ENCODE results near the gene KCNT2. TPM values are rescaled to one million over a fixed set of nuclear protein-coding genes. Genes with fewer than 3 reads are reported as not detected.

The KCNT2 gene
- polyA plus RNA-seq, 4 donors, result 0.27 to 1.2 (median 0.61) TPM; not detected in 1

DNA sequence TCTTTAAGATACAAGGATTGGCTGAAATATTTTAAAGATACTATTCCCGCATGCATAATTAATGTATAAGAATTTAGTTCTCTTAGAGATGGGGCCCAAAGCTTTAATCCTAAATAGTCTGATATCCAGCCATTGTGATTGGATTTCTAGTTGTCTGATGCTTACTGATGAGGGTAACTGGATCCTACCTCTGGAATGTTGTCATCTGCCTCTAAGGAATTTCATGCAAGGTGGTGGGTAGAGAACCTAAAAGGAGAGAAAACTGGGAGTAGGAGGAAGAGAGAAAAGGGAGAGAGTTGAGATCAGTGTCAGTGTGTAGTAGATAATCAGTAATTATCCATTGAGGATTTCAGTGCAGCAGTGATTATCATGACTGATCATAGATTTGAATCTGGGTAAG is 295.5 kb downstream of the KCNT2 start:
- Histone ChIP-seq H3K4me3 (ENCODE audit: low read depth in 1 of 3, low read length in 3 of 3) (no peak overlapping the region), H3K9me3 (ENCODE audit: control insufficient read depth in 2 of 2, insufficient read depth in 1 of 2, low read depth in 1 of 2, low read length in 1 of 2) (no peaks in the 10 kb centered on the region), H3K27me3 (ENCODE audit: control insufficient read depth in 3 of 3, insufficient read depth in 3 of 3, low read length in 3 of 3) (no peaks in the 10 kb centered on the region), H3K36me3 (ENCODE audit: control insufficient read depth in 3 of 3, insufficient read depth in 2 of 3, low read depth in 1 of 3, low read length in 3 of 3) (no peaks in the 10 kb centered on the region), H3K27ac (ENCODE audit: low read depth in 1 of 3, low read length in 2 of 3) (no peak overlapping the region), H3K4me1 (ENCODE audit: control insufficient read depth in 3 of 3, insufficient read depth in 2 of 3, low read depth in 1 of 3, low read length in 2 of 3) (no peaks in the 10 kb centered on the region)
- DNase-seq (no peak), FAIRE-seq (no peak)
- WGBS, 3 donors, result 93 to 97% (median 96%) methylated on average over 1 of the region's 1 CpG

GRCh38 chr1:196309386-196309785 is 298.9 kb downstream of the KCNT2 start:
- no peak for FAIRE-seq
- peak in 1 of 2 donors; percentile 29 for DNase-seq

GRCh38 chr1:196308176-196308575 is 300.1 kb downstream of the KCNT2 start:
- FAIRE-seq, result no peak
- no peak overlapping the region for H3K4me3 ChIP-seq (ENCODE audit: low read depth in 1 of 3, low read length in 3 of 3)
- no peaks in the 10 kb centered on the region for H3K27me3 ChIP-seq (ENCODE audit: control insufficient read depth in 3 of 3, insufficient read depth in 3 of 3, low read length in 3 of 3)
- no peak for DNase-seq
- H3K4me1 ChIP-seq (ENCODE audit: control insufficient read depth in 3 of 3, insufficient read depth in 2 of 3, low read depth in 1 of 3, low read length in 2 of 3), result no peaks in the 10 kb centered on the region
- 68 to 89% (median 84%) methylated on average over 1 of the region's 1 CpG for WGBS, 3 donors
- no peak overlapping the region for H3K27ac ChIP-seq (ENCODE audit: low read depth in 1 of 3, low read length in 2 of 3)
- no peaks in the 10 kb centered on the region for H3K9me3 ChIP-seq (ENCODE audit: control insufficient read depth in 2 of 2, insufficient read depth in 1 of 2, low read depth in 1 of 2, low read length in 1 of 2)
- no peaks in the 10 kb centered on the region for H3K36me3 ChIP-seq (ENCODE audit: control insufficient read depth in 3 of 3, insufficient read depth in 2 of 3, low read depth in 1 of 3, low read length in 3 of 3)

More at GRCh38 chr1:196309386-196309785, 298.9 kb downstream of the KCNT2 start:
- Histone ChIP-seq H3K36me3 (ENCODE audit: control insufficient read depth in 3 of 3, insufficient read depth in 2 of 3, low read depth in 1 of 3, low read length in 3 of 3) (no peaks in the 10 kb centered on the region), H3K9me3 (ENCODE audit: control insufficient read depth in 2 of 2, insufficient read depth in 1 of 2, low read depth in 1 of 2, low read length in 1 of 2) (no peaks in the 10 kb centered on the region), H3K4me1 (ENCODE audit: control insufficient read depth in 3 of 3, insufficient read depth in 2 of 3, low read depth in 1 of 3, low read length in 2 of 3) (no peaks in the 10 kb centered on the region), H3K27ac (ENCODE audit: low read depth in 1 of 3, low read length in 2 of 3) (no peak overlapping the region), H3K27me3 (ENCODE audit: control insufficient read depth in 3 of 3, insufficient read depth in 3 of 3, low read length in 3 of 3) (no peaks in the 10 kb centered on the region), H3K4me3 (ENCODE audit: low read depth in 1 of 3, low read length in 3 of 3) (no peak overlapping the region)
- 39 to 43% (median 43%) methylated on average over 1 of the region's 1 CpG for WGBS, 3 donors

DNA sequence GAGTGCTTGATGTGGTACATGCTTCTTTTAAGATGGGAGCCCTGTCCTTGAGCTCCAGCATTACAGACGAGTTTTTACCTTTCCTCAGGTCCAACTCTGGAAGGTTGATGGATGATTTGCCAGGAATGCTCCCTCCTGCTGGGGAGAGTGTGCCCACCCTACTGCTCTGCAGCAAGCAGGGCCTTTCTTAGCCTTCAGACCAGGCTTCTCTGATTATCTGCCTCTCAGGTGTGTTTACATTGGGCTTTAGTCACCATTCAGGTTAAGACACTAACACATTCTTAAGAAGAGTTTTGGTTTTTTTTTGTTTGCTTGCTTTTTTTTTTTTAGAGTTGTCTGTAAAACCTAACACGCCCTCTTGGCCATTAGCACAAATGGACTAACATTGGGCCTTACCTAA is 301.8 kb downstream of the KCNT2 start:
- no peak for DNase-seq
- no peak overlapping the region for H3K27ac ChIP-seq (ENCODE audit: low read depth in 1 of 3, low read length in 2 of 3)
- no peak for FAIRE-seq
- H3K27me3 ChIP-seq (ENCODE audit: control insufficient read depth in 3 of 3, insufficient read depth in 3 of 3, low read length in 3 of 3), result no peaks in the 10 kb centered on the region
- no peaks in the 10 kb centered on the region for H3K36me3 ChIP-seq (ENCODE audit: control insufficient read depth in 3 of 3, insufficient read depth in 2 of 3, low read depth in 1 of 3, low read length in 3 of 3)
- no peaks in the 10 kb centered on the region for H3K9me3 ChIP-seq (ENCODE audit: control insufficient read depth in 2 of 2, insufficient read depth in 1 of 2, low read depth in 1 of 2, low read length in 1 of 2)
- H3K4me1 ChIP-seq (ENCODE audit: control insufficient read depth in 3 of 3, insufficient read depth in 2 of 3, low read depth in 1 of 3, low read length in 2 of 3), result no peaks in the 10 kb centered on the region
- H3K4me3 ChIP-seq (ENCODE audit: low read depth in 1 of 3, low read length in 3 of 3), result no peak overlapping the region
- WGBS, 3 donors, result 44 to 56% (median 49%) methylated on average over 2 of the region's 2 CpGs

- no peaks in the 10 kb centered on the region for H3K4me1 ChIP-seq (ENCODE audit: control insufficient read depth in 3 of 3, insufficient read depth in 2 of 3, low read depth in 1 of 3, low read length in 2 of 3)
Measured at GRCh38 chr1:196305216-196305615, 303.0 kb downstream of the KCNT2 start.

DNA sequence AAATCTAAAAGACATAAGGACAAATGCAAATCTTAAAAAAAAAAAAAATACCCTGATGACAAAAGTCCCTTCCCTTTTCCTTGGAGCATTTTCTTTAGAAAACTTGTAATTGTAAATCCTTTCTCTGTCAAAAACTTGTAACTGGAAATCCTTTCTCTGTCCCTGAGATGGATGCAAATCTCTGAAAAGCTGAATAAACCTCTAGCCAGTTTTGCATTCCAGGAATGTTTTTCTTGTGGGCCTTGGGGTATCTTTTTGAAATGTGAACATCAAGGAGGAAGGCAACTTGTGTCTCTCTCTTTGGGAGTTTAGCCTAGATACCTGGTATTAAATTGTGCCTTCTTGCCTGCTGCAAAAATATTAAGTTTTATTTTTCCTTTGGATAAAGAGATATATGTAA is 305.3 kb downstream of the KCNT2 start:
- Histone ChIP-seq H3K27ac (ENCODE audit: low read depth in 1 of 3, low read length in 2 of 3) (no peak overlapping the region), H3K27me3 (ENCODE audit: control insufficient read depth in 3 of 3, insufficient read depth in 3 of 3, low read length in 3 of 3) (no peaks in the 10 kb centered on the region), H3K9me3 (ENCODE audit: control insufficient read depth in 2 of 2, insufficient read depth in 1 of 2, low read depth in 1 of 2, low read length in 1 of 2) (no peaks in the 10 kb centered on the region), H3K4me3 (ENCODE audit: low read depth in 1 of 3, low read length in 3 of 3) (no peak overlapping the region), H3K4me1 (ENCODE audit: control insufficient read depth in 3 of 3, insufficient read depth in 2 of 3, low read depth in 1 of 3, low read length in 2 of 3) (no peaks in the 10 kb centered on the region), H3K36me3 (ENCODE audit: control insufficient read depth in 3 of 3, insufficient read depth in 2 of 3, low read depth in 1 of 3, low read length in 3 of 3) (no peaks in the 10 kb centered on the region)
- DNase-seq (no peak), FAIRE-seq (no peak)

More at GRCh38 chr1:196305216-196305615, 303.0 kb downstream of the KCNT2 start:
- FAIRE-seq (no peak), DNase-seq (no peak)
- 88 to 89% (median 89%) methylated on average over 2 of the region's 2 CpGs for WGBS, 3 donors
- no peaks in the 10 kb centered on the region for H3K36me3 ChIP-seq (ENCODE audit: control insufficient read depth in 3 of 3, insufficient read depth in 2 of 3, low read depth in 1 of 3, low read length in 3 of 3)
- no peak overlapping the region for H3K27ac ChIP-seq (ENCODE audit: low read depth in 1 of 3, low read length in 2 of 3)
- H3K27me3 ChIP-seq (ENCODE audit: control insufficient read depth in 3 of 3, insufficient read depth in 3 of 3, low read length in 3 of 3), result no peaks in the 10 kb centered on the region
- H3K9me3 ChIP-seq (ENCODE audit: control insufficient read depth in 2 of 2, insufficient read depth in 1 of 2, low read depth in 1 of 2, low read length in 1 of 2), result no peaks in the 10 kb centered on the region
- no peak overlapping the region for H3K4me3 ChIP-seq (ENCODE audit: low read depth in 1 of 3, low read length in 3 of 3)

GRCh38 chr1:196302420-196302819 is 305.8 kb downstream of the KCNT2 start:
- no peaks in the 10 kb centered on the region for H3K36me3 ChIP-seq (ENCODE audit: control insufficient read depth in 3 of 3, insufficient read depth in 2 of 3, low read depth in 1 of 3, low read length in 3 of 3)
- H3K9me3 ChIP-seq (ENCODE audit: control insufficient read depth in 2 of 2, insufficient read depth in 1 of 2, low read depth in 1 of 2, low read length in 1 of 2), result no peaks in the 10 kb centered on the region
- no peak overlapping the region for H3K27ac ChIP-seq (ENCODE audit: low read depth in 1 of 3, low read length in 2 of 3)
- no peak for DNase-seq
- H3K27me3 ChIP-seq (ENCODE audit: control insufficient read depth in 3 of 3, insufficient read depth in 3 of 3, low read length in 3 of 3), result no peaks in the 10 kb centered on the region
- H3K4me1 ChIP-seq (ENCODE audit: control insufficient read depth in 3 of 3, insufficient read depth in 2 of 3, low read depth in 1 of 3, low read length in 2 of 3), result no peaks in the 10 kb centered on the region
- 54 to 87% (median 79%) methylated on average over 1 of the region's 1 CpG for WGBS, 3 donors
- no peak for FAIRE-seq
- H3K4me3 ChIP-seq (ENCODE audit: low read depth in 1 of 3, low read length in 3 of 3), result no peak overlapping the region

- H3K9me3 ChIP-seq (ENCODE audit: control insufficient read depth in 2 of 2, insufficient read depth in 1 of 2, low read depth in 1 of 2, low read length in 1 of 2), result no peaks in the 10 kb centered on the region
- DNase-seq (no peak), FAIRE-seq (no peak)
- no peak overlapping the region for H3K4me3 ChIP-seq (ENCODE audit: low read depth in 1 of 3, low read length in 3 of 3)
- H3K4me1 ChIP-seq (ENCODE audit: control insufficient read depth in 3 of 3, insufficient read depth in 2 of 3, low read depth in 1 of 3, low read length in 2 of 3), result no peaks in the 10 kb centered on the region
- no peak overlapping the region for H3K27ac ChIP-seq (ENCODE audit: low read depth in 1 of 3, low read length in 2 of 3)
- no peaks in the 10 kb centered on the region for H3K27me3 ChIP-seq (ENCODE audit: control insufficient read depth in 3 of 3, insufficient read depth in 3 of 3, low read length in 3 of 3)
- H3K36me3 ChIP-seq (ENCODE audit: control insufficient read depth in 3 of 3, insufficient read depth in 2 of 3, low read depth in 1 of 3, low read length in 3 of 3), result no peaks in the 10 kb centered on the region
Measured at GRCh38 chr1:196295766-196296165, 312.5 kb downstream of the KCNT2 start.

DNA sequence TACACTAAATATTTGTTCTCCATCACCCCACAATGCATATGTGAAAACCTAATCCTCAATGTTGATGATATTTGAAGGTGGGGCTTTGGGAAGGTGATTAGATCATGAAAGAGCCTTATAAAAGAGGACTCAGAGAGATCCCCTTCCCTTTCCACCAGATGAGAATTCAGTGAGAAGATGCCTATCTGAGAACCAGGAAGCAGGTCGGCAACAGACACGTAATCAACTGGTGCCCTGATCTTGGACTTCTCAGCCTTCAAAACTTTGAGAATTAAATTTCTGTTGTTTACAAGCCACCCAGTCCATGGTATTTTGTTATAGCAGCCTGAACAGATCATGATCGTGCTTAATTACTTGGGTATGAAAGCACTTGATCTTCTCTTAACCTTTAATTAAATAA is 329.4 kb downstream of the KCNT2 start:
- no peaks in the 10 kb centered on the region for H3K36me3 ChIP-seq (ENCODE audit: control insufficient read depth in 3 of 3, insufficient read depth in 2 of 3, low read depth in 1 of 3, low read length in 3 of 3)
- no peak overlapping the region for H3K4me3 ChIP-seq (ENCODE audit: low read depth in 1 of 3, low read length in 3 of 3)
- 85 to 89% (median 85%) methylated on average over 3 of the region's 3 CpGs for whole genome bisulfite sequencing, 3 donors
- H3K9me3 ChIP-seq (ENCODE audit: control insufficient read depth in 2 of 2, insufficient read depth in 1 of 2, low read depth in 1 of 2, low read length in 1 of 2), result no peaks in the 10 kb centered on the region
- no peak for DNase-seq
- no peak for FAIRE-seq
- H3K27me3 ChIP-seq (ENCODE audit: control insufficient read depth in 3 of 3, insufficient read depth in 3 of 3, low read length in 3 of 3), result no peaks in the 10 kb centered on the region
- no peaks in the 10 kb centered on the region for H3K4me1 ChIP-seq (ENCODE audit: control insufficient read depth in 3 of 3, insufficient read depth in 2 of 3, low read depth in 1 of 3, low read length in 2 of 3)
- no peak overlapping the region for H3K27ac ChIP-seq (ENCODE audit: low read depth in 1 of 3, low read length in 2 of 3)
